Endothelial cell of umbilical vein (primary cell): Measurements from ENCODE around the gene PHACTR1. TPM values are rescaled to one million over a fixed set of nuclear protein-coding genes. Genes with fewer than 3 reads are reported as not detected.

Experiments
- BruUV-seq: library from RNA; stranded (reverse); fragments of 400-500 nt; replicated peaks from 2 replicates; lab custom pipeline; 2021; lab: Mats Ljungman, UMichigan
- CTCF ChIA-PET: fragments of 300-600, 350-600 bp; sonication (Branson Sonifier 250); formaldehyde crosslinking; loops from one replicate; lab custom pipeline; 2021; ENCODE audit warnings: antibody characterized with exemption, inconsistent platforms; lab: Charles Lee
- POLR2A ChIA-PET: fragments of 300-600, 350-600 bp; sonication (Branson Sonifier 250); formaldehyde crosslinking; loops from one replicate; lab custom pipeline; 2021; ENCODE audit warnings: antibody characterized with exemption, inconsistent platforms; lab: Charles Lee
- DNase-seq: peaks from one replicate; pipeline ENCODE4 v3.0.0-alpha.2; 2011; ENCODE audit warnings: low read depth, low spot score
- FAIRE-seq: peaks from 2 replicates; lab custom pipeline; 2011; peaks lifted over from hg19 to GRCh38; lab: Jason Lieb, UNC
- H2AFZ ChIP-seq: 2 replicates; pipeline ENCODE4 v1.6.0; 2012; ENCODE audit warnings: low read depth, low read length, control low read depth, inconsistent platforms
- H3K27ac ChIP-seq: 2 replicates; pipeline ENCODE4 v1.5.1; 2011; ENCODE audit warnings: low read depth, mild to moderate bottlenecking, control low read depth, low read length, moderate library complexity; ENCODE audit not compliant: insufficient read depth
- H3K27me3 ChIP-seq, 2 experiments: 2 replicates each; pipeline versions ENCODE4 v1.6.0 to v1.6.1; 2011; ENCODE audit warnings: low read length in 2 of 2, mixed read lengths in 1 of 2; ENCODE audit not compliant: control insufficient read depth in 2 of 2, insufficient read depth in 2 of 2
- H3K36me3 ChIP-seq, 2 experiments: 2 replicates in 1 of 2; 3 replicates in 1 of 2; pipeline ENCODE4 v1.5.1; 2011; ENCODE audit warnings: low read length in 2 of 2, mild to moderate bottlenecking in 1 of 2, moderate library complexity in 1 of 2; ENCODE audit not compliant: control insufficient read depth in 2 of 2, insufficient read depth in 2 of 2; ENCODE audit errors: extremely low read depth in 1 of 2
- H3K4me1 ChIP-seq: 3 replicates; pipeline ENCODE4 v1.5.1; 2011; ENCODE audit warnings: mild to moderate bottlenecking, low read length; ENCODE audit not compliant: control insufficient read depth, insufficient read depth; ENCODE audit errors: extremely low read depth
- H3K4me2 ChIP-seq: 2 replicates; pipeline ENCODE4 v1.6.1; 2011; ENCODE audit warnings: low read length, control low read depth, mixed read lengths; ENCODE audit not compliant: insufficient read depth
- H3K4me3 ChIP-seq, 3 experiments: fragments of 200-600 bp in 1 of 3; sonication (generic), shearing (Covaris generic) in 1 of 3; replicated peaks in 1 of 3; 2 replicates each; pipeline ENCODE4 v1.5.1; 2011 to 2016; ENCODE audit warnings: control low read depth in 3 of 3, low read length in 3 of 3, mild to moderate bottlenecking in 2 of 3, inconsistent platforms in 1 of 3, low read depth in 1 of 3, moderate library complexity in 1 of 3; ENCODE audit not compliant: insufficient read depth in 1 of 3
- H3K79me2 ChIP-seq: 2 replicates; pipeline ENCODE4 v1.6.0; 2012; ENCODE audit warnings: low read length, inconsistent platforms; ENCODE audit not compliant: control insufficient read depth, insufficient read depth
- H3K9ac ChIP-seq: replicated peaks from 2 replicates; pipeline ENCODE3; 2011; ENCODE audit warnings: low read length, control low read depth; ENCODE audit not compliant: insufficient read depth; ENCODE audit errors: extremely low read depth
- H3K9me1 ChIP-seq: replicated peaks from 3 replicates; pipeline ENCODE4 v1.6.0; 2011; ENCODE audit warnings: mild to moderate bottlenecking, low read length; ENCODE audit not compliant: control insufficient read depth, insufficient read depth; ENCODE audit errors: extremely low read depth
- H3K9me3 ChIP-seq: replicated peaks from 2 replicates; pipeline ENCODE4 v1.5.1; 2012; ENCODE audit warnings: low read length, inconsistent platforms; ENCODE audit not compliant: control insufficient read depth, insufficient read depth
- H4K20me1 ChIP-seq: replicated peaks from 2 replicates; pipeline ENCODE3; 2011; ENCODE audit warnings: mild to moderate bottlenecking, low read length; ENCODE audit not compliant: control insufficient read depth, insufficient read depth; ENCODE audit errors: extremely low read depth
- EZH2 ChIP-seq: IDR thresholded peaks from 2 replicates; pipeline ENCODE4 v1.6.1; 2012; ENCODE audit warnings: borderline replicate concordance, low read depth, mild to moderate bottlenecking, moderate library complexity, low read length, inconsistent platforms; ENCODE audit not compliant: severe bottlenecking
- FOS ChIP-seq: IDR thresholded peaks from 2 replicates; pipeline ENCODE4 v1.6.1; 2011; ENCODE audit warnings: mild to moderate bottlenecking, low read length, moderate library complexity, borderline replicate concordance; ENCODE audit not compliant: insufficient read depth
- GATA2 ChIP-seq: IDR thresholded peaks from 2 replicates; pipeline ENCODE4 v1.7.0; 2011; ENCODE audit warnings: low read depth, mild to moderate bottlenecking, moderate library complexity, mixed read lengths, low read length; ENCODE audit not compliant: insufficient read length, insufficient read depth
- JUN ChIP-seq: IDR thresholded peaks from 2 replicates; pipeline ENCODE4 v1.6.1; 2011; ENCODE audit warnings: borderline replicate concordance, low read depth; ENCODE audit not compliant: insufficient read length, insufficient read depth
- MYC ChIP-seq: IDR thresholded peaks from one replicate; pipeline ENCODE4 v1.6.1; 2011; ENCODE audit warnings: mild to moderate bottlenecking, low read depth, low read length
- POLR2A ChIP-seq: IDR thresholded peaks from 2 replicates; pipeline ENCODE4 v1.6.1; 2012; ENCODE audit warnings: low read depth, mild to moderate bottlenecking, control low read depth, low read length
- POLR2AphosphoS5 ChIP-seq: IDR thresholded peaks from 2 replicates; pipeline ENCODE4 v1.6.1; 2012; ENCODE audit warnings: low read depth, mild to moderate bottlenecking, control low read depth, low read length, moderate library complexity; ENCODE audit not compliant: insufficient read depth
- dilution Hi-C: fragments of 300-500 bp; cut with MboI; formaldehyde crosslinking; loops from one replicate; pipeline ENCODE4 v1.15.0; 2019; ENCODE audit warnings: low sequenced_read_pairs; ENCODE audit not compliant: extremely low pct_ligation_motif_present
- intact Hi-C: fragments of 100-400 bp; cut with micrococcal nuclease; formaldehyde crosslinking; loops from one replicate; pipeline ENCODE4 v1.10.0; 2022
- polyA plus RNA-seq, 4 experiments: library from polyadenylated mRNA; depleted of rRNA in 3 of 4; stranded (reverse) in 3 of 4; unstranded in 1 of 4; fragments of >200 nt; gene quantifications; 2 replicates each; pipeline versions ENCODE4 v1.2.1 to v1.2.3, GENCODE V29; 2011 to 2012; ENCODE audit warnings: missing spikeins in 1 of 4
- total RNA-seq: library from RNA; stranded (reverse); gene quantifications from 2 replicates; pipeline ENCODE4 v1.2.3, GENCODE V29; 2021
- TF ChIP-seq, protein P1 (sequence below): IDR thresholded peaks from 2 replicates; pipeline ENCODE4 v1.6.1; 2011; ENCODE audit not compliant: insufficient read depth, insufficient read length
- TF ChIP-seq, protein P2 (sequence below), 2 donors: IDR thresholded peaks; 1 replicate in 1 of 2; 2 replicates in 1 of 2; pipeline ENCODE4 v1.5.1; 2011; ENCODE audit warnings: low read length in 2 of 2, mild to moderate bottlenecking in 2 of 2, moderate library complexity in 2 of 2, control low read depth in 1 of 2, inconsistent platforms in 1 of 2, low read depth in 1 of 2; ENCODE audit not compliant: insufficient read depth in 1 of 2; ENCODE audit errors: extremely low read depth in 1 of 2

Gene PHACTR1
- total and polyA plus RNA-seq, 2 donors (not counting 3 experiments of a cell fraction or from before 2014, with no cell fraction given) = 2.4 to 23.2 TPM

DNA sequence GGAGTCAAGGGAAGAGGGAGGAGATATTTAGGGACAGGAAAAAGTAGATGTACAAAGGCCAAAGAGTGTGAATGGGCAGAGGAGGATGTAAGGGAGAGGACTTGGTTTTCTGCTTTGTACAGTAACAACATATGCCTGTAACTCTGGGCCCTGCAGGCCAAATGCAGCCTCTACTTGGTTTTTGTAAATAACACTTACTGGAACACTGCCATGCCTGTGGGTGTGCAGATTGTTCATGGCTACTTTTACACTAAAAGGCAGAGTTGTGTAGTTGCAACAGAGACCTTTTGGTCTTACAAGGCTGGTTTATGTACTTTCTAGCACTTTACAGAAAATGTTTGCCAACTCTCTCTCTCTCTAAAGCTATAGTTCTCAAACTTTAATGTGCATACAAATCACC, 157.1 kb downstream of the PHACTR1 start:
- no peak for FAIRE-seq
- intact Hi-C loops = no loop called here
- Histone ChIP-seq H3K4me3 (no peak overlapping the region), H3K9me1 (no peaks in the 10 kb centered on the region), H3K79me2 (no peaks in the 10 kb centered on the region), H3K9me3 (no peaks in the 10 kb centered on the region), H3K4me1 (no peaks in the 10 kb centered on the region), H4K20me1 (no peaks in the 10 kb centered on the region), H2AFZ (no peak overlapping the region), H3K36me3 (no peaks in the 10 kb centered on the region), H3K4me2 (no peak overlapping the region), H3K27ac (no peak overlapping the region), H3K27me3 (peaks cover 6 to 13% of the 10 kb centered on the region in 2 experiments), H3K9ac (no peak overlapping the region)
- ChIA-PET POLR2A (no interaction called here), CTCF (no interaction called here)
- DNase-seq = no peak
- no TSS peak for BruUV-seq
- dilution Hi-C loops = no loop called here
- TF ChIP-seq EZH2 (no peak), GATA2 (no peak), FOS (no peak), JUN (no peak)
- TF ChIP-seq, protein P1, sequence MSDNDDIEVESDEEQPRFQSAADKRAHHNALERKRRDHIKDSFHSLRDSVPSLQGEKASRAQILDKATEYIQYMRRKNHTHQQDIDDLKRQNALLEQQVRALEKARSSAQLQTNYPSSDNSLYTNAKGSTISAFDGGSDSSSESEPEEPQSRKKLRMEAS = no peak

DNA sequence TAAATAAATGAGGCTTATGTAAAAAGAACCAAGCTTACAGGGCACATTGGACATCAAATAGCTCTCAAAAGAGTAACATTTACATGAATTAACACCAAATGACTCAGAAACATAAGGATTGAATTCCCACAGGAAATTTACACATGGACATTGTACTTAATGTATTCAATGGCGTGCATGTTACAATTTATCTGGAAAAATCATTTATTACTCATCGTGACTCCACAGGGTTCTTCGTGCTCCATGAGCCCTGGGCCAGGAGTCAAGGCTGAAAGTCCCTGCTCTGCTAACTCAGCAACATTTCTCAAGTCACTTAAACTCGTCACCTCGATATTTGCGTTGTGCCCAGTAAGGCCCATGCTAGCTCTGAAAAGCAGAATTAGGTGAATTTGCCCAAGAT, 158.5 kb downstream of the PHACTR1 start:
- ChIA-PET POLR2A (no interaction called here), CTCF (interaction anchor here (1.3 kb wide), 1 partner anchor 17 kb away, joined by 4 read pairs; no protein-coding TSS in a partner anchor)
- dilution Hi-C loops = no loop called here
- Histone ChIP-seq H3K9me1 (no peaks in the 10 kb centered on the region), H2AFZ (no peak overlapping the region), H3K27ac (no peak overlapping the region), H3K9me3 (no peaks in the 10 kb centered on the region), H4K20me1 (no peaks in the 10 kb centered on the region), H3K4me3 (no peak overlapping the region), H3K36me3 (no peaks in the 10 kb centered on the region), H3K4me1 (no peaks in the 10 kb centered on the region), H3K4me2 (no peak overlapping the region), H3K79me2 (no peaks in the 10 kb centered on the region), H3K9ac (no peak overlapping the region), H3K27me3 (peaks cover 5 to 13% of the 10 kb centered on the region in 2 experiments)
- DNase-seq = no peak
- intact Hi-C loops = no loop called here
- TF ChIP-seq FOS = no peak
- TF ChIP-seq, protein P2, sequence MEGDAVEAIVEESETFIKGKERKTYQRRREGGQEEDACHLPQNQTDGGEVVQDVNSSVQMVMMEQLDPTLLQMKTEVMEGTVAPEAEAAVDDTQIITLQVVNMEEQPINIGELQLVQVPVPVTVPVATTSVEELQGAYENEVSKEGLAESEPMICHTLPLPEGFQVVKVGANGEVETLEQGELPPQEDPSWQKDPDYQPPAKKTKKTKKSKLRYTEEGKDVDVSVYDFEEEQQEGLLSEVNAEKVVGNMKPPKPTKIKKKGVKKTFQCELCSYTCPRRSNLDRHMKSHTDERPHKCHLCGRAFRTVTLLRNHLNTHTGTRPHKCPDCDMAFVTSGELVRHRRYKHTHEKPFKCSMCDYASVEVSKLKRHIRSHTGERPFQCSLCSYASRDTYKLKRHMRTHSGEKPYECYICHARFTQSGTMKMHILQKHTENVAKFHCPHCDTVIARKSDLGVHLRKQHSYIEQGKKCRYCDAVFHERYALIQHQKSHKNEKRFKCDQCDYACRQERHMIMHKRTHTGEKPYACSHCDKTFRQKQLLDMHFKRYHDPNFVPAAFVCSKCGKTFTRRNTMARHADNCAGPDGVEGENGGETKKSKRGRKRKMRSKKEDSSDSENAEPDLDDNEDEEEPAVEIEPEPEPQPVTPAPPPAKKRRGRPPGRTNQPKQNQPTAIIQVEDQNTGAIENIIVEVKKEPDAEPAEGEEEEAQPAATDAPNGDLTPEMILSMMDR (IDR thresholded peaks at IDR 0.05; ENCODE audit: extremely low read depth in 1 of 2, insufficient read depth in 1 of 2, low read depth in 1 of 2, low read length in 2 of 2) = no peak
- TF ChIP-seq EZH2 = no peak
- no peak for TF ChIP-seq JUN
- no peak for TF ChIP-seq MYC
- TF ChIP-seq POLR2AphosphoS5 = no peak
- TF ChIP-seq GATA2 = no peak
- no peak for TF ChIP-seq POLR2A
- TF ChIP-seq, protein P1 = no peak
- no peak for FAIRE-seq
- no TSS peak for BruUV-seq
